GM12872 (cell line): ENCODE results near the gene SETBP1.

Experiments used
- TF ChIP-seq, protein P1 (sequence below): IDR thresholded peaks from 3 replicates; pipeline ENCODE4 v1.5.1; 2011; ENCODE audit warnings: low read depth, mild to moderate bottlenecking, low read length, moderate library complexity; ENCODE audit not compliant: insufficient read depth

Gene SETBP1

DNA sequence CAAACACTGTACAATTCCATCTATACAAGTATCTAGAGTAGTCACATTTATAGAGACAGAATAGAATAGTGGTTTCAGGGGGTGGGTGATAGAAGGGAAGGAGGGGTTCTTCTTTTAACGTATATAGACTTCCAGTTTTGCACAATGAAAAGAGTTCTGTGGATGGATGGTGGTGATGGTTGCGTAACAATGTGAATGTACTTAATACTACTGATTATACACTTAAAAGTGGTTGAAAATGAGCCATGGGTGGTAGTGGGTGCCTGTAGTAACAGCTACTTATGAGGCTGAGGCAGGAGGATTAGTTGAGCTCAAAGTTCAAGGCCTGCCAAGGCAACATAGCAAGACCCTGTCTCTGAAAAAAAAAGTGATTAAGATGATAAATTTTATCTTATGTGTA is 85.8 kb downstream of the SETBP1 start:
- TF ChIP-seq, protein P1, sequence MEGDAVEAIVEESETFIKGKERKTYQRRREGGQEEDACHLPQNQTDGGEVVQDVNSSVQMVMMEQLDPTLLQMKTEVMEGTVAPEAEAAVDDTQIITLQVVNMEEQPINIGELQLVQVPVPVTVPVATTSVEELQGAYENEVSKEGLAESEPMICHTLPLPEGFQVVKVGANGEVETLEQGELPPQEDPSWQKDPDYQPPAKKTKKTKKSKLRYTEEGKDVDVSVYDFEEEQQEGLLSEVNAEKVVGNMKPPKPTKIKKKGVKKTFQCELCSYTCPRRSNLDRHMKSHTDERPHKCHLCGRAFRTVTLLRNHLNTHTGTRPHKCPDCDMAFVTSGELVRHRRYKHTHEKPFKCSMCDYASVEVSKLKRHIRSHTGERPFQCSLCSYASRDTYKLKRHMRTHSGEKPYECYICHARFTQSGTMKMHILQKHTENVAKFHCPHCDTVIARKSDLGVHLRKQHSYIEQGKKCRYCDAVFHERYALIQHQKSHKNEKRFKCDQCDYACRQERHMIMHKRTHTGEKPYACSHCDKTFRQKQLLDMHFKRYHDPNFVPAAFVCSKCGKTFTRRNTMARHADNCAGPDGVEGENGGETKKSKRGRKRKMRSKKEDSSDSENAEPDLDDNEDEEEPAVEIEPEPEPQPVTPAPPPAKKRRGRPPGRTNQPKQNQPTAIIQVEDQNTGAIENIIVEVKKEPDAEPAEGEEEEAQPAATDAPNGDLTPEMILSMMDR = no peak

DNA sequence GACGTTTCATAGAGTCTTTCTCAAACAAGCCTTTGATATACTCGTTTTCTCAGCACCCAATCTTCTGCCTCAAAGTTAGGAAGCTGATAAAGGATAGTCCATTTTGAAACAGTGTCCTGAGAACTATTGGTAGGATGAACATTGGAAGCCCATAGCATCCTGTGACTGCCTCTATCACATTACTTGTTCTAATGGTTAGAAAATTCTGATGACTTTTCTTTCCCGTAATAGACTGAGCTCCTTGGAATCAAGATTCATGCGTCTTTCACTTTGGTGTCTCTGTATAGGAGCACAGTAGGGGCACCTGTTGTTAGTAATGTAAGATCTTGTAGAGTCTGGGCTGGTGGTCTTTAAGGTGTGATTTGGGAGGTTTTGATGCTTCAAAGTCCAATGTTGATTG is 87.1 kb downstream of the SETBP1 start:
- TF ChIP-seq, protein P1 = no peak

DNA sequence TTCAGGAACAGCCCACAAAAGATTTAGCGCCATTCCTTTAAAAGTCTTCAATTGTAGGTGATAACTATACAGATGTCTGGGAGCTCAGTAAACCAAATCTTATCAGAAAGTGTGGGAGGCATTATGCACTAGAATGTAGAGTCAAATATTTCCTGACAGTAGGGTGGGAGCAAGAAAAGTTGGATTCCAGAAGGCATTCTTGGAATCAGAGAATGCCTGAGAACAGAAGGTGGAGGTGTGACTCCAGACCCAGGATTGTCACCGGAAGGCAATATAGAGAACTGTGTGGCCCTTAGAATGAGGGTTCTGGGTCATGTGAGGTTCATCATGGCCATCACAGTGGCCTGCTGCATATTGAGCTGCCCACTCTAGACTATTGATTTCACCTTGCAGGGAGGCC is 90.0 kb downstream of the SETBP1 start:
- TF ChIP-seq, protein P1 = no peak

DNA sequence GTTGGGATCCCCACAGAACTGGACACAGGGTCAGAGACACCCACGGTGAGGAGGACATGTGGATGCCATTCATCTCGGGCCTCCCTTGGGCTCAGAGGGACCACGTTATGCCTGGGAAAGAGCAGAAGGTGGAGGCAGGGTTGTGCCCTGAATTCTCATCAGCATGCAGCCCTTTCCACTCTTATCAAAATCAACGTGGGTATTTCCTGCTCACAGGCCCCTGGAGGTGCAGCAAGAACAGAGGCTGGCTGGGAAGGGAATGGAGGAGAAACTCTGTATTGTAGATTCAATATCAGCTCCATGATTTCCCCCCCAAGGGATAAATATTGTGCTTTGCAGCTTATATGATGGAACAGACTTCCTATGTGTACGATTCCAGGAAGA is 90.9 kb downstream of the SETBP1 start:
- TF ChIP-seq, protein P1 = no peak

DNA sequence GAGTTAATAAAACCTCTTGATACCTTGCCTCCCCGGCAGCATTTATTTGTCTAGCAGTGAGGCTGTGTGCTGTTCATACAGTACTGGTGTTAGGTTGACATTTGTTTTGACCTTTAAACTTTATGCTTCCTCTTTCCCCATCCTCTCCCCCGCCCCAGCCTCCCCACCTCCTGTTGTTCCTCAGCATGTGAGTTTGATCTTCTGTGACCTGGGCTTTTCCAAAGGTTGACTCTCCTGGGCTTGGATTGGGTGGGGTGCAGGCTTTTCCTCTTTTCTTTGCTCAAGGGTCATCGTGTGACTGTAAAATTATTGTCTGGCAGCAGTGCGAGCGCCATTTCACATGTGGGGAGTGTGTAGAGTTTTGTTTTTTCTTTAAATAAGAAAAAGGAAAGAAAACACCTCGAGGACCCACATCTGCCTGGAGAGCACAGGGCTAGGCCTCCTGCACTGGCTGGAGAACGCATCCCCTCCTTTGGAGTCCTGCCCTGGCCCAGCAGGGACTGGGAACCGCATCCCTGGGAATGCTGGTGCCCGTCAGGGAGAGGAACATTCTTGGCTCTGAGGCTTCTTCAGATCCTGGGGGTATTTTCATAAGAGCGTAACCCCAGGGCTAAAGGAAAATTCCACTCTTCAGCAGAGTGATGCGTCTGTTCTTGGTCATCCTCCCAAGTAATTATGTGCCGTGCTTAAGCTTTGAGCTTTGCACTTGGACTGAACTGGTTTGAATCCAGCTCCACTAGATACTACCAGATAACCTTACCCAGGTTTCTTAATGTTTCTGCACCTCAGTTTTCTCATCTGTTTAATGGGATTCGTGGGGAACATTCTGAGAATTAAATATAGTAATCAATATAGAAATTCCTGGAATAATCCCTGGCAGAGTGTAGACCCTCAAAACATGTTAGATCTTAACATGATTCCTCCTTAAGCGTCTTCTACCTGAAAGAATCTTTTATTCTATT is 91.5 kb downstream of the SETBP1 start:
- TF ChIP-seq, protein P1 = no peak

DNA sequence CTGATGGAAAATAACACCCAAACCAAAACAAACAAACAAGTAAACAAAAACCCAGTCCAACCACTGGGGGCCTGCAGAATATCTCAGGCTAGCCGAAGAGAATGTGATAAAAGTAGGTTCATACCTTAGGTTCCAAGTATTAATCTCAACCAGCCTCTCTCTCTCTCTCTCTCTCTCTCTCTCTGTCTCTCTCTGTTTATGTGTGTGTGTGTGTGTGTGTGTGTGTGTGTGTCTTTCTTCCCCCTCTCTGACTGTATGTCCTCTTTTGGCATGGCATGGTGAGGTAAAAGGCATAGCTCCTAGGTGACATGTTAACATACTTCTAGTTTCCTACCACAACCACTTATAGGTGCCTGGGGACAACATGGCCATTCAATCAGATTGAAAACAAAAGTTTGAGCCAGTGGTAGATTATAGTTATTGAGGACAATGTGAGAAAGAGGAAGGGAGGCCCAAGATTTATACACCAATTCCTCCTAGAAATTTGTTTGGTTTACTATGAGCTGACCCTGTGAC is 93.0 kb downstream of the SETBP1 start:
- TF ChIP-seq, protein P1 = no peak

DNA sequence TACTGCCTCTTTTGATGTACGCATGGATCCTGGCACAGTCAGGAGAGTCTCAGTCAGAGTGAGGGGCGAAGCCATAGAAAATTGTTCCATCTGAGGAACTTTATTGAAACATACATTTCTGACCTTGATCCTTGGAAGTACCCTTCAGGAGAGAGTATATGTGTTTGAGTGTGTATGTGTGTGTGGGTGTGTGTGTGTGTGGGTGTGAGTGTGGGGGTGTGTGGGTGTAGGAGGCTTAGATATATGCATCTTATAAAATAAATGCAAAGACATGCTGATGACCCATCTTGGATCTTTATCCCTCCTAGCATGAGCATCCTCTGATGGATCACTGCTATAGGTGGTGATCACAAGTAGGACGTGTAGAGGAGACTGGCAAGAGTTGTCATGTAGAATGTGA is 93.5 kb downstream of the SETBP1 start:
- TF ChIP-seq, protein P1 = no peak
